Peyer's patch (tissue), 4 donors: ENCODE results near the gene LAMC3.

Source experiments
- POLR2A ChIP-seq, 2 donors: fragments of 450-650 bp; IDR thresholded peaks; one replicate each; pipeline ENCODE4 v1.5.1; 2017; ENCODE audit warnings: antibody characterized with exemption in 2 of 2, mild to moderate bottlenecking in 2 of 2, moderate library complexity in 2 of 2
- TF ChIP-seq, protein P1 (sequence below), 6 experiments: fragments of 450-650 bp in 4 of 6; fragments of 200-600 bp in 2 of 6; sonication (generic) in 1 of 6; IDR thresholded peaks; one replicate each; pipeline ENCODE4 v1.5.1; 2017 to 2019; ENCODE audit warnings: antibody characterized with exemption in 6 of 6, mild to moderate bottlenecking in 3 of 6, moderate library complexity in 1 of 6

- TF ChIP-seq, protein P1, sequence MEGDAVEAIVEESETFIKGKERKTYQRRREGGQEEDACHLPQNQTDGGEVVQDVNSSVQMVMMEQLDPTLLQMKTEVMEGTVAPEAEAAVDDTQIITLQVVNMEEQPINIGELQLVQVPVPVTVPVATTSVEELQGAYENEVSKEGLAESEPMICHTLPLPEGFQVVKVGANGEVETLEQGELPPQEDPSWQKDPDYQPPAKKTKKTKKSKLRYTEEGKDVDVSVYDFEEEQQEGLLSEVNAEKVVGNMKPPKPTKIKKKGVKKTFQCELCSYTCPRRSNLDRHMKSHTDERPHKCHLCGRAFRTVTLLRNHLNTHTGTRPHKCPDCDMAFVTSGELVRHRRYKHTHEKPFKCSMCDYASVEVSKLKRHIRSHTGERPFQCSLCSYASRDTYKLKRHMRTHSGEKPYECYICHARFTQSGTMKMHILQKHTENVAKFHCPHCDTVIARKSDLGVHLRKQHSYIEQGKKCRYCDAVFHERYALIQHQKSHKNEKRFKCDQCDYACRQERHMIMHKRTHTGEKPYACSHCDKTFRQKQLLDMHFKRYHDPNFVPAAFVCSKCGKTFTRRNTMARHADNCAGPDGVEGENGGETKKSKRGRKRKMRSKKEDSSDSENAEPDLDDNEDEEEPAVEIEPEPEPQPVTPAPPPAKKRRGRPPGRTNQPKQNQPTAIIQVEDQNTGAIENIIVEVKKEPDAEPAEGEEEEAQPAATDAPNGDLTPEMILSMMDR (IDR thresholded peaks at IDR 0.05) = no peak
- TF ChIP-seq POLR2A (IDR thresholded peaks at IDR 0.05) = no peak
These were observed 81.2 kb downstream of the LAMC3 start for GRCh38 chr9:131090025-131090787.
